Adrenal gland (tissue), 19 donors: ENCODE results near the gene MAPK11. TPM values are rescaled to one million over a fixed set of nuclear protein-coding genes. Genes with fewer than 3 reads are reported as not detected.

Experiments used
- DNase-seq, 7 donors: peaks; one replicate each; pipeline ENCODE4 v3.0.0-alpha.2; 2019 to 2020
- H3K27ac ChIP-seq, 5 donors: fragments of 200-600 bp; sonication (generic) in 4 of 5; 1 replicate in 3 of 5; 2 replicates in 2 of 5; pipeline versions ENCODE4 v1.5.1 to v1.8.0; 2016 to 2020; ENCODE audit warnings: mild to moderate bottlenecking in 1 of 5
- H3K27me3 ChIP-seq: fragments of 200-600 bp; 2 replicates; pipeline ENCODE4 v1.8.0; 2021
- H3K36me3 ChIP-seq, 2 donors: fragments of 200-600 bp; replicated peaks in 1 of 2; 1 replicate in 1 of 2; 2 replicates in 1 of 2; pipeline versions ENCODE4 v1.5.1 to v1.8.0; 2018 to 2022
- H3K4me1 ChIP-seq, 2 donors: fragments of 200-600 bp; replicated peaks in 1 of 2; 1 replicate in 1 of 2; 2 replicates in 1 of 2; pipeline versions ENCODE4 v1.5.1 to v1.8.0; 2018 to 2021
- H3K4me3 ChIP-seq, 4 donors: fragments of 200-600 bp; sonication (generic) in 3 of 4; one replicate each; pipeline ENCODE4 v1.5.1; 2016 to 2018
- H3K9me3 ChIP-seq, 3 donors: fragments of 200-600 bp; sonication (generic) in 1 of 3; replicated peaks in 1 of 3; 1 replicate in 2 of 3; 2 replicates in 1 of 3; pipeline versions ENCODE4 v1.5.1 to v1.8.0; 2016 to 2021
- CTCF ChIP-seq, 6 experiments: fragments of 450-650 bp in 4 of 6; fragments of 200-600 bp in 2 of 6; sonication (generic) in 1 of 6; IDR thresholded peaks; 1 replicate in 5 of 6; 2 replicates in 1 of 6; pipeline versions ENCODE4 v1.5.1 to v1.8.0; 2016 to 2021; ENCODE audit warnings: antibody characterized with exemption in 6 of 6, mild to moderate bottlenecking in 2 of 6, moderate library complexity in 1 of 6
- POLR2A ChIP-seq, 2 donors: fragments of 450-650 bp; IDR thresholded peaks; one replicate each; pipeline ENCODE4 v1.6.1; 2017; ENCODE audit warnings: antibody characterized with exemption in 2 of 2, mild to moderate bottlenecking in 2 of 2, moderate library complexity in 1 of 2
- WGBS, 4 donors: extraction: QIAGEN DNeasy Blood & Tissue Kit in 2 of 4; methylation state at CpG; one replicate each; pipeline versions ENCODE4 v1.1.5 to v1.1.7; 2013 to 2017; 5-methylcytosine and 5-hydroxymethylcytosine counted together
- intact Hi-C, 2 donors: fragments of 100-400 bp; cut with DNase I; formaldehyde crosslinking; loops; one replicate each; pipeline versions ENCODE4 v1.14.1 to v1.15.0; 2022 to 2023
- long read RNA-seq, 10 donors: library from polyadenylated mRNA in 3 of 10; unstranded in 2 of 10; stranded (forward) in 1 of 10; transcript quantifications; one replicate each; pipeline ENCODE4 v2.0.0 and lab custom pipeline, GENCODE V29; 2021 to 2026
- polyA plus RNA-seq, 3 donors: library from polyadenylated mRNA; stranded (reverse); fragments of 200-250 nt in 2 of 3; fragments of 350-450 nt in 1 of 3; fragmentation: Illumina TruSeq in 1 of 3; extraction: RNeasy Lipid Tissue Mini Kit (QIAGEN cat#74804) in 1 of 3; gene quantifications; one replicate each; pipeline ENCODE4 v1.2.3, GENCODE V29; 2013 to 2014
- total RNA-seq, 9 donors: library from RNA; depleted of rRNA in 4 of 9; stranded (reverse); fragments of >200 nt in 4 of 9; fragments of 120-200 nt in 1 of 9; fragmentation: NEBNext Ultra II Directional in 1 of 9; extraction: Animal tissue kit (Norgen Biotek cat#: 25700) in 1 of 9; gene quantifications; one replicate each; pipeline versions ENCODE4 v1.1.0 to v1.2.4, GENCODE V29; 2013 to 2023
- donor health status: healthy with polysubstance abuse.
- donor health status: Bipolar disorder and iron deficiency.
- donor health status: DM: yes; HTN: yes; CAD: no.
- donor health status: DM: no; HTN: no; CAD: no.
- donor health status: DM: no; HTN: no; CAD: no.
- donor health status: DM: yes; HTN: yes; CAD: no.

MAPK11 gene
- 1 to 10 TPM; 3.0 to 9.3 (median 6.7) TPM for total RNA-seq
- polyA plus RNA-seq: 10 to 100 TPM in 2 of 3 donors, 1 to 10 TPM in 1; 2.0 to 29.5 (median 25.1) TPM
- long read RNA-seq, donor 1, partial matches to known transcripts: 0 of 1 reads
- long read RNA-seq, donor 1, other reads (novel, unspliced or antisense): 0 of 1 reads
- long read RNA-seq, donor 2, partial matches to known transcripts: 0 of 1 reads
- long read RNA-seq, donor 2, other reads (novel, unspliced or antisense): 0 of 1 reads
- long read RNA-seq, donor 3, partial matches to known transcripts: 0 of 1 reads
- long read RNA-seq, donor 3, other reads (novel, unspliced or antisense): 0 of 1 reads
- long read RNA-seq, donor 4: 0 reads
- long read RNA-seq, donor 5, partial matches to known transcripts: 0 of 1 reads
- long read RNA-seq, donor 5, other reads (novel, unspliced or antisense): 1 of 1 reads
- long read RNA-seq, donor 6: 0 reads
- long read RNA-seq, donor 7: 0 reads
- long read RNA-seq, donor 8, partial matches to known transcripts: 0 of 2 reads
- long read RNA-seq, donor 8, other reads (novel, unspliced or antisense): 0 of 2 reads
- long read RNA-seq, donor 9: 0 reads
- long read RNA-seq, donor 10: 0 reads

DNA sequence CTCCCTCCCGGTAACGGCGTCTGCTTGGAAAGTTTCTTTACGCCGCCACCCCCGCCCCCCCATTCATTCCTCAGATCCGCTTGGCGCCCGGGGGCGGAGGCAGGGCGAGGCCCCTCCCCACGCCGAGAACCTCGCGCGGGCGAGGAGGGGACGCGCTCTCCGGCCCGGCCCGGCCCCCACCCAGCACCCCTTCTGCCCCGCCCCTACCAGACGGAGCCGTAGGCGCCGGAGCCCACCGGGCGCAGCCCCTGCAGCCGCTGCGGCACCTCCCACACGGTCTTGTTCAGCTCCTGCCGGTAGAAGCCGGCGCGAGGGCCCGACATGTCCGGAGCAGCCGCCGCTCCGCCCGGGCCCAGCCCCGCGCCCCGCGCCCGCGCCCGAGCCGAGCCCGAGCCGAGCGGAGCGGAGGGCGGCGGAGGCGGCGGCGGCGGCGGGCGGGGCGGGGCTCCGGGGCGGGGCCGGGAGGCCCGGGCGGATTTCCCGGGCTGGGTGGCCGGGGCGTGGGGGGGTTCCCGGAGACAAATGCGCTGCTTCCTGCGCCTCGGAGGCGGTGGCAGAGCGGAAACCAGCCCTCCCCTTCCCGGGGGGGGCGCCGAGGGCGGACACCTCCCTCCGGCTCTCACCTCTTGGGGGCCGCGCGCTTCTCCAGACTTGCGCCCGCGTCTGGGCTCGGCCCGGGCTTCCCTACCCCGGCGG is at the start of gene MAPK11:
TSS of gene MAPK11 (minus strand) at position 411 of the 696 bp plus-strand sequence. CDS start at position 323, 88 bp downstream.
- DNase-seq: peak in 1 of 7 donors; percentile 46
- intact Hi-C loops: no loop called here
- H3K27me3 ChIP-seq: no peaks in the 10 kb centered on the region
- H3K4me3 ChIP-seq: peak within 1 kb of the TSS in 2 of 4 donors; percentile 13 to 59
- H3K36me3 ChIP-seq: peaks cover 0 to 3% of the 10 kb centered on the region in 2 donors
- peak within 1 kb of the TSS in 4 of 5 donors; percentile 7 to 83 (median 52) for H3K27ac ChIP-seq
- TF ChIP-seq CTCF (IDR thresholded peaks at IDR 0.05): no peak
- no peak for TF ChIP-seq POLR2A (IDR thresholded peaks at IDR 0.05)
- H3K4me1 ChIP-seq: peaks cover 31 to 46% of the 10 kb centered on the region in 2 donors
- 0 to 1% (median 0%) methylated on average over 4 to 92 of the region's 92 CpGs for WGBS, 4 donors
- H3K9me3 ChIP-seq: no peaks in the 10 kb centered on the region

DNA sequence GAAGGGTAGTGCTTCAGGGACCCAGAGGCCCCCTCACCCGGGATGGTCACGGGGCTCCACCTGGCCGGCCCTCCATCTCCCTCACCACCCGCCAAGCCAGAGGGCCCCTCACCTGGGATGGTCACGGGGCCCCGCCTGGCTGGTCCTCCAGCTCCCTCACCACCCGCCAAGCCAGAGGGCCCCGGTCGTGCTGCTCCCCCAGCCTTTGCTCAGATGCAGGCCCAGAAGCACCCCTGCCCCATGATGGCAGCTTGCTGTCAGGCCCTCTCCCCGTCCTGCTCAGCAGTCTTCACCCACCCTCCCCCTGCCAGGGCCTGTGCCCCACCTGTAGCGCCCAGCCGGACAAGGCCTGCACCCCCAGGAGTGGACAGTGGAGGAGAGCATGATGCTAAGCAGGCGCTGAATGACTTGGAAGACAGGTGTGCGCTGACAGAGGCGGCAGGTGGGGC is 49.3 kb upstream of the MAPK11 start:
- WGBS, 4 donors: 84 to 95% (median 93%) methylated on average over 4 to 15 of the region's 15 CpGs

GRCh38 chr22:50318698-50319411 is 48.7 kb upstream of the MAPK11 start:
- Histone ChIP-seq H3K4me1 (peaks cover 8 to 11% of the 10 kb centered on the region in 2 donors), H3K36me3 (no peaks in the 10 kb centered on the region), H3K9me3 (no peaks in the 10 kb centered on the region), H3K4me3 (no peak overlapping the region), H3K27ac (no peak overlapping the region), H3K27me3 (no peaks in the 10 kb centered on the region)
- no peak for TF ChIP-seq CTCF (IDR thresholded peaks at IDR 0.05)
- TF ChIP-seq POLR2A (IDR thresholded peaks at IDR 0.05): no peak
- 82 to 89% (median 86%) methylated on average over 10 to 21 of the region's 21 CpGs for WGBS, 4 donors
- intact Hi-C loops: no loop called here
- DNase-seq: no peak

More for the DNA sequence above, 49.3 kb upstream of the MAPK11 start:
- no peaks in the 10 kb centered on the region for H3K9me3 ChIP-seq
- intact Hi-C loops: no loop called here
- H3K4me3 ChIP-seq: no peak overlapping the region
- H3K4me1 ChIP-seq: peaks cover 4 to 6% of the 10 kb centered on the region in 2 donors
- no peaks in the 10 kb centered on the region for H3K27me3 ChIP-seq
- H3K27ac ChIP-seq: no peak overlapping the region
- no peak for DNase-seq
- H3K36me3 ChIP-seq: no peaks in the 10 kb centered on the region
- TF ChIP-seq CTCF (IDR thresholded peaks at IDR 0.05) (no peak), POLR2A (IDR thresholded peaks at IDR 0.05) (no peak)
